Stimulated activated CD8-positive, alpha-beta memory T cell treated with anti-CD3 and anti-CD28 coated beads, Interleukin-15, amount 100 ng/mL, for 48 hours (primary cell): ENCODE measurements around the gene ZFR2.

Experiments used
- DNase-seq, 2 donors: peaks; one replicate each; pipeline ENCODE4 v3.0.0-alpha.2; 2020; ENCODE audit warnings: low read depth in 2 of 2

Gene ZFR2

GRCh38 chr19:3814648-3815047 is 54.2 kb downstream of the ZFR2 start:
- DNase-seq, result no peak

- DNase-seq, result no peak
Measured at GRCh38 chr19:3813473-3814392, 55.1 kb downstream of the ZFR2 start.

GRCh38 chr19:3810708-3811355 is 58.0 kb downstream of the ZFR2 start:
- no peak for DNase-seq

GRCh38 chr19:3809881-3810707 is 58.7 kb downstream of the ZFR2 start:
- no peak for DNase-seq

GRCh38 chr19:3808420-3809143 is 60.3 kb downstream of the ZFR2 start:
- DNase-seq, result no peak

- no peak for DNase-seq
Measured at GRCh38 chr19:3807574-3808354, 61.1 kb downstream of the ZFR2 start.

GRCh38 chr19:3807131-3807480 is 61.7 kb downstream of the ZFR2 start:
- no peak for DNase-seq

GRCh38 chr19:3805859-3806258 is 63.0 kb downstream of the ZFR2 start:
- no peak for DNase-seq

- no peak for DNase-seq
Measured at GRCh38 chr19:3804429-3804828, 64.4 kb downstream of the ZFR2 start.

- no peak for DNase-seq
Measured at GRCh38 chr19:3803986-3804385, 64.9 kb downstream of the ZFR2 start.

GRCh38 chr19:3803114-3803888 is 65.5 kb downstream of the ZFR2 start:
- no peak for DNase-seq

GRCh38 chr19:3801412-3802096 is 67.3 kb downstream of the ZFR2 start:
- DNase-seq, result peak in 1 of 2 donors; percentile 45

- no peak for DNase-seq
Measured at GRCh38 chr19:3800996-3801395, 67.8 kb downstream of the ZFR2 start.

- no peak for DNase-seq
Measured at GRCh38 chr19:3798137-3798536, 70.7 kb downstream of the ZFR2 start.

GRCh38 chr19:3796358-3796757 is 72.5 kb downstream of the ZFR2 start:
- DNase-seq, result no peak

- DNase-seq, result no peak
Measured at GRCh38 chr19:3793799-3794198, 75.0 kb downstream of the ZFR2 start.

GRCh38 chr19:3792114-3792513 is 76.7 kb downstream of the ZFR2 start:
- no peak for DNase-seq

GRCh38 chr19:3790941-3791340 is 77.9 kb downstream of the ZFR2 start:
- no peak for DNase-seq

GRCh38 chr19:3790209-3790734 is 78.6 kb downstream of the ZFR2 start:
- DNase-seq, result no peak
